ENCODE results near the gene ANKH. TPM values are rescaled to one million over a fixed set of nuclear protein-coding genes. Genes with fewer than 3 reads are reported as not detected.

ANKH gene
- total RNA-seq, 1 donor from 2014 or later = 174 TPM

- DNase-seq = no peak
Measured at GRCh38 chr5:14790220-14790619, 81.4 kb downstream of the ANKH start.

GRCh38 chr5:14787801-14788579 is 83.6 kb downstream of the ANKH start:
- no peak for DNase-seq

GRCh38 chr5:14783691-14784090 is 87.9 kb downstream of the ANKH start:
- DNase-seq = no peak

- DNase-seq = no peak
Measured at GRCh38 chr5:14782591-14782990, 89.0 kb downstream of the ANKH start.

GRCh38 chr5:14781106-14781505 is 90.5 kb downstream of the ANKH start:
- no peak for DNase-seq

- DNase-seq = no peak
Measured at GRCh38 chr5:14779975-14780374, 91.6 kb downstream of the ANKH start.

- no peak for DNase-seq
Measured at GRCh38 chr5:14778792-14779070, 92.8 kb downstream of the ANKH start.

GRCh38 chr5:14777932-14778791 is 93.4 kb downstream of the ANKH start:
- no peak for DNase-seq

- no peak for DNase-seq
Measured at GRCh38 chr5:14777187-14777586, 94.4 kb downstream of the ANKH start.

GRCh38 chr5:14776602-14777001 is 95.0 kb downstream of the ANKH start:
- no peak for DNase-seq

- DNase-seq = no peak
Measured at GRCh38 chr5:14775857-14776256, 95.7 kb downstream of the ANKH start.

GRCh38 chr5:14773588-14773987 is 98.0 kb downstream of the ANKH start:
- no peak for DNase-seq

- DNase-seq = no peak
Measured at GRCh38 chr5:14771972-14772371, 99.6 kb downstream of the ANKH start.

GRCh38 chr5:14771189-14771588 is 100.4 kb downstream of the ANKH start:
- DNase-seq = no peak

- DNase-seq = no peak
Measured at GRCh38 chr5:14768508-14769365, 102.8 kb downstream of the ANKH start.

- DNase-seq = no peak
Measured at GRCh38 chr5:14767735-14768507, 103.7 kb downstream of the ANKH start.

- no peak for DNase-seq
Measured at GRCh38 chr5:14767053-14767452, 104.5 kb downstream of the ANKH start.

- no peak for DNase-seq
Measured at GRCh38 chr5:14766584-14766983, 105.0 kb downstream of the ANKH start.

- no peak for DNase-seq
Measured at GRCh38 chr5:14765587-14765986, 106.0 kb downstream of the ANKH start.

GRCh38 chr5:14762549-14763216 is 108.9 kb downstream of the ANKH start:
- no peak for DNase-seq

GRCh38 chr5:14760548-14761002 is 111.0 kb downstream of the ANKH start:
- DNase-seq = no peak
